GM12878 (cell line): ENCODE measurements around the gene FAAH2. TPM values are rescaled to one million over a fixed set of nuclear protein-coding genes. Genes with fewer than 3 reads are reported as not detected.

Source experiments
- ASH2L ChIP-seq: fragments of 300-600, 200-600 bp; sonication (generic); IDR thresholded peaks from 2 replicates; pipeline ENCODE4 v1.6.1; 2017; ENCODE audit warnings: low read depth, mild to moderate bottlenecking, borderline replicate concordance
- BHLHE40 ChIP-seq, 2 experiments: fragments of 450-650 bp in 1 of 2; IDR thresholded peaks; 2 replicates each; pipeline ENCODE4 v1.6.1; 2011 to 2017; ENCODE audit warnings: low read depth in 2 of 2, borderline replicate concordance in 1 of 2, improper control_type of control experiment in 1 of 2, low read length in 1 of 2, mild to moderate bottlenecking in 1 of 2
- CBFB ChIP-seq: IDR thresholded peaks from 2 replicates; pipeline ENCODE4 v1.6.1; 2016; ENCODE audit warnings: antibody characterized with exemption, low read depth
- CTCF ChIP-seq, 3 experiments: IDR thresholded peaks in 2 of 3; conservative IDR thresholded peaks in 1 of 3; 2 replicates each; pipeline ENCODE4 v1.5.1; 2011; ENCODE audit warnings: low read depth in 3 of 3, low read length in 3 of 3, mild to moderate bottlenecking in 3 of 3, control low read depth in 2 of 3, moderate library complexity in 2 of 3, inconsistent platforms in 1 of 3, mixed read lengths in 1 of 3; ENCODE audit not compliant: control insufficient read depth in 2 of 3, insufficient read depth in 1 of 3; ENCODE audit errors: extremely low read depth in 1 of 3
- EP300 ChIP-seq, 2 experiments: fragments of 150-350 bp in 1 of 2; IDR thresholded peaks; 2 replicates each; pipeline ENCODE4 v1.6.1; 2011 to 2012; ENCODE audit warnings: low read depth in 2 of 2, low read length in 2 of 2, borderline replicate concordance in 1 of 2, improper control_type of control experiment in 1 of 2, inconsistent platforms in 1 of 2; ENCODE audit not compliant: control insufficient read depth in 1 of 2
- ESRRA ChIP-seq: IDR thresholded peaks from 2 replicates; pipeline ENCODE4 v1.6.1; 2012; ENCODE audit warnings: mild to moderate bottlenecking, low read length, improper control_type of control experiment
- GATAD2B ChIP-seq: fragments of 450-650 bp; conservative IDR thresholded peaks from 2 replicates; pipeline ENCODE4 v1.6.1; 2017; ENCODE audit warnings: low read depth, mild to moderate bottlenecking, moderate library complexity
- IRF5 ChIP-seq: fragments of 450-650 bp; IDR thresholded peaks from 2 replicates; pipeline ENCODE4 v1.6.1; 2017; ENCODE audit warnings: borderline replicate concordance
- MEF2B ChIP-seq: fragments of 450-650 bp; IDR thresholded peaks from 2 replicates; pipeline ENCODE4 v1.6.1; 2018; ENCODE audit warnings: mild to moderate bottlenecking, moderate library complexity; ENCODE audit not compliant: partially characterized antibody, poor library complexity, severe bottlenecking
- MTA2 ChIP-seq: fragments of 450-650 bp; IDR thresholded peaks from 2 replicates; pipeline ENCODE4 v1.6.1; 2016; ENCODE audit warnings: low read depth, mild to moderate bottlenecking, moderate library complexity
- NFIC ChIP-seq: IDR thresholded peaks from 2 replicates; pipeline ENCODE4 v1.6.1; 2012; ENCODE audit warnings: low read depth, mild to moderate bottlenecking, inconsistent platforms, low read length, moderate library complexity
- NFYB ChIP-seq: IDR thresholded peaks from 2 replicates; pipeline ENCODE4 v1.6.1; 2011; ENCODE audit warnings: low read depth, mild to moderate bottlenecking, low read length, improper control_type of control experiment, moderate library complexity; ENCODE audit not compliant: insufficient read depth
- NR2C2 ChIP-seq: IDR thresholded peaks from 2 replicates; pipeline ENCODE4 v1.6.1; 2011; ENCODE audit warnings: borderline replicate concordance, low read depth; ENCODE audit not compliant: control insufficient read depth, insufficient read length
- NR2F1 ChIP-seq: fragments of 450-650 bp; conservative IDR thresholded peaks from 2 replicates; pipeline ENCODE4 v1.6.1; 2017; ENCODE audit warnings: mild to moderate bottlenecking
- POLR2A ChIP-seq: IDR thresholded peaks from 2 replicates; pipeline ENCODE4 v1.6.1; 2011; ENCODE audit warnings: low read depth, mild to moderate bottlenecking, low read length
- RB1 ChIP-seq: fragments of 450-650 bp; formaldehyde crosslinking; IDR thresholded peaks from 2 replicates; pipeline ENCODE4 v1.6.1; 2017; ENCODE audit warnings: mild to moderate bottlenecking, borderline replicate concordance
- RUNX3 ChIP-seq: IDR thresholded peaks from 2 replicates; pipeline ENCODE4 v1.6.1; 2012; ENCODE audit warnings: low read length, inconsistent platforms
- SIN3A ChIP-seq: IDR thresholded peaks from 2 replicates; pipeline ENCODE4 v1.6.1; 2012; ENCODE audit warnings: low read depth, low read length, improper control_type of control experiment
- TARDBP ChIP-seq: IDR thresholded peaks from 2 replicates; pipeline ENCODE4 v1.6.1; 2016; ENCODE audit warnings: borderline replicate concordance
- TBL1XR1 ChIP-seq: IDR thresholded peaks from 2 replicates; pipeline ENCODE4 v1.6.1; 2012; ENCODE audit warnings: low read depth, low read length, improper control_type of control experiment
- YY1 ChIP-seq: IDR thresholded peaks from 2 replicates; pipeline ENCODE4 v1.6.1; 2011; ENCODE audit warnings: low read depth, mild to moderate bottlenecking, low read length
- ZNF274 ChIP-seq: IDR thresholded peaks from one replicate; pipeline ENCODE4 v1.8.0; 2011; ENCODE audit not compliant: insufficient read length, insufficient read depth
- polyA plus RNA-seq, 11 experiments: library from polyadenylated mRNA; depleted of rRNA in 4 of 11; unstranded in 6 of 11; stranded (reverse) in 5 of 11; fragments of >200 nt; fragmentation: Nextera tagmentation in 4 of 11; fragmentation: Illumina TruSeq in 1 of 11; extraction: Ambion mirVana in 4 of 11; extraction: Trizol in 1 of 11; gene quantifications; 1 replicate in 1 of 11; 2 replicates in 10 of 11; pipeline versions ENCODE4 v1.2.1 to v1.2.3, GENCODE V29; 2011 to 2016; ENCODE audit warnings: inconsistent platforms in 2 of 11, missing spikeins in 2 of 11, low read depth in 1 of 11
- total RNA-seq, 4 experiments: library from RNA; depleted of rRNA in 3 of 4; stranded (reverse); fragments of >200 nt in 3 of 4; fragmentation: Illumina TruSeq in 1 of 4; extraction: Trizol in 1 of 4; gene quantifications; 2 replicates each; pipeline versions ENCODE4 v1.2.1 to v1.2.3, GENCODE V29; 2013 to 2021
- TF ChIP-seq, protein P1 (sequence below): fragments of 450-650 bp; IDR thresholded peaks from 2 replicates; pipeline ENCODE4 v1.6.1; 2016; ENCODE audit warnings: mild to moderate bottlenecking
- TF ChIP-seq, protein P2 (sequence below): IDR thresholded peaks from 2 replicates; pipeline ENCODE4 v1.6.1; 2012; ENCODE audit warnings: low read depth, low read length, improper control_type of control experiment

The FAAH2 gene
- total and polyA plus RNA-seq, 10 of the 15 experiments (the other 5 are each of a cell fraction or from before 2014, with no cell fraction given), result 0.88 to 5.4 (median 1.5) TPM

GRCh38 chrX:57286507-57287251, at the start of gene FAAH2 (continued):
- TF ChIP-seq TARDBP (no peak), CTCF (IDR thresholded peaks at IDR 0.05 in 2 of 3, conservative IDR thresholded peaks at IDR 0.05 in 1 of 3; ENCODE audit: control insufficient read depth in 2 of 3, extremely low read depth in 1 of 3, insufficient read depth in 1 of 3, low read depth in 3 of 3, low read length in 3 of 3) (0 out of 6 replicates have a peak, but pooled peaks of 1 of the 3 experiments have one; percentile 5), MEF2B (peak; percentile 14), MTA2 (no peak), BHLHE40 (IDR thresholded peaks at IDR 0.05; ENCODE audit: borderline replicate concordance in 1 of 2, low read depth in 2 of 2, low read length in 1 of 2) (0 out of 4 replicates have a peak, but pooled peaks have one; percentile 15 to 22), TBL1XR1 (no peak), EP300 (IDR thresholded peaks at IDR 0.05; ENCODE audit: borderline replicate concordance in 1 of 2, control insufficient read depth in 1 of 2, low read depth in 2 of 2, low read length in 2 of 2) (peak in 1 of 2 experiments; percentile 30; a peak in 1 of 4 replicates), SIN3A (no peak), RB1 (peak; percentile 21; the same call in 1 of the 2 replicates), NR2F1 (no peak), ASH2L (no peak), YY1 (peak; percentile 34; the same call in 1 of the 2 replicates), NFIC (no peak), NFYB (no peak), NR2C2 (no peak), ZNF274 (no peak), POLR2A (no peak), RUNX3 (peak; percentile 41), ESRRA (no peak), GATAD2B (no peak), IRF5 (no peak), CBFB (no peak)
- TF ChIP-seq, protein P1, sequence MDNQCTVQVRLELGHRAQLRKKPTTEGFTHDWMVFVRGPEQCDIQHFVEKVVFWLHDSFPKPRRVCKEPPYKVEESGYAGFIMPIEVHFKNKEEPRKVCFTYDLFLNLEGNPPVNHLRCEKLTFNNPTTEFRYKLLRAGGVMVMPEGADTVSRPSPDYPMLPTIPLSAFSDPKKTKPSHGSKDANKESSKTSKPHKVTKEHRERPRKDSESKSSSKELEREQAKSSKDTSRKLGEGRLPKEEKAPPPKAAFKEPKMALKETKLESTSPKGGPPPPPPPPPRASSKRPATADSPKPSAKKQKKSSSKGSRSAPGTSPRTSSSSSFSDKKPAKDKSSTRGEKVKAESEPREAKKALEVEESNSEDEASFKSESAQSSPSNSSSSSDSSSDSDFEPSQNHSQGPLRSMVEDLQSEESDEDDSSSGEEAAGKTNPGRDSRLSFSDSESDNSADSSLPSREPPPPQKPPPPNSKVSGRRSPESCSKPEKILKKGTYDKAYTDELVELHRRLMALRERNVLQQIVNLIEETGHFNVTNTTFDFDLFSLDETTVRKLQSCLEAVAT, result peak; percentile 60; the same call in 1 of the 2 replicates
- TF ChIP-seq, protein P2, sequence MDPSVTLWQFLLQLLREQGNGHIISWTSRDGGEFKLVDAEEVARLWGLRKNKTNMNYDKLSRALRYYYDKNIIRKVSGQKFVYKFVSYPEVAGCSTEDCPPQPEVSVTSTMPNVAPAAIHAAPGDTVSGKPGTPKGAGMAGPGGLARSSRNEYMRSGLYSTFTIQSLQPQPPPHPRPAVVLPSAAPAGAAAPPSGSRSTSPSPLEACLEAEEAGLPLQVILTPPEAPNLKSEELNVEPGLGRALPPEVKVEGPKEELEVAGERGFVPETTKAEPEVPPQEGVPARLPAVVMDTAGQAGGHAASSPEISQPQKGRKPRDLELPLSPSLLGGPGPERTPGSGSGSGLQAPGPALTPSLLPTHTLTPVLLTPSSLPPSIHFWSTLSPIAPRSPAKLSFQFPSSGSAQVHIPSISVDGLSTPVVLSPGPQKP, result no peak
